Nephron (organoid): Measurements from ENCODE around the gene MPP4.

ENCODE experiments used
- H3K27ac Mint-ChIP-seq, 3 experiments: 2 replicates each; pipeline ENCODE4 v1.8.0; 2020; ENCODE audit warnings: mixed read lengths in 3 of 3, mild to moderate bottlenecking in 2 of 3, moderate library complexity in 1 of 3
- H3K27me3 Mint-ChIP-seq: 2 replicates; pipeline ENCODE4 v1.8.0; 2021; ENCODE audit warnings: low read depth, mild to moderate bottlenecking, moderate library complexity, mixed read lengths
- H3K36me3 Mint-ChIP-seq: 2 replicates; pipeline ENCODE4 v1.8.0; 2020; ENCODE audit warnings: low read depth, mixed read lengths
- H3K4me1 Mint-ChIP-seq: 2 replicates; pipeline ENCODE4 v1.8.0; 2020; ENCODE audit warnings: mixed read lengths
- H3K4me3 Mint-ChIP-seq, 3 experiments: 2 replicates each; pipeline ENCODE4 v1.8.0; 2020; ENCODE audit warnings: mild to moderate bottlenecking in 3 of 3, mixed read lengths in 3 of 3, moderate library complexity in 2 of 3
- H3K9me3 Mint-ChIP-seq: 2 replicates; pipeline ENCODE4 v1.8.0; 2020; ENCODE audit warnings: mixed read lengths
- CTCF ChIP-seq, 3 experiments: fragments of 200-600 bp; sonication (generic); IDR thresholded peaks; one replicate each; pipeline ENCODE4 v1.5.0; 2021; ENCODE audit warnings: antibody characterized with exemption in 3 of 3; ENCODE audit not compliant: unreplicated experiment in 3 of 3

MPP4 gene

GRCh38 chr2:201730651-201731285 is 32.3 kb upstream of the MPP4 start:
- Mint-ChIP-seq H3K27me3 (no peaks in the 10 kb centered on the region), H3K9me3 (peaks cover 4% of the 10 kb centered on the region), H3K4me1 (no peaks in the 10 kb centered on the region), H3K4me3 (no peak overlapping the region), H3K27ac (no peak overlapping the region), H3K36me3 (peaks cover 66% of the 10 kb centered on the region)
- TF ChIP-seq CTCF (IDR thresholded peaks at IDR 0.05; ENCODE audit: unreplicated experiment in 3 of 3): no peak

- H3K4me3 Mint-ChIP-seq: no peak overlapping the region
Measured at GRCh38 chr2:201715459-201715858, 17.0 kb upstream of the MPP4 start.

GRCh38 chr2:201712726-201713125 is 14.3 kb upstream of the MPP4 start:
- Mint-ChIP-seq H3K4me1 (no peaks in the 10 kb centered on the region), H3K9me3 (no peaks in the 10 kb centered on the region), H3K27me3 (no peaks in the 10 kb centered on the region), H3K27ac (no peak overlapping the region), H3K36me3 (peaks cover 71% of the 10 kb centered on the region), H3K4me3 (no peak overlapping the region)
- no peak for TF ChIP-seq CTCF (IDR thresholded peaks at IDR 0.05; ENCODE audit: unreplicated experiment in 3 of 3)

More at GRCh38 chr2:201715459-201715858, 17.0 kb upstream of the MPP4 start:
- Mint-ChIP-seq H3K36me3 (peaks cover 73% of the 10 kb centered on the region), H3K4me1 (no peaks in the 10 kb centered on the region), H3K27ac (peak overlapping the region; percentile 11 to 57 (median 22)), H3K9me3 (peaks cover 9% of the 10 kb centered on the region), H3K27me3 (no peaks in the 10 kb centered on the region)
- no peak for TF ChIP-seq CTCF (IDR thresholded peaks at IDR 0.05; ENCODE audit: unreplicated experiment in 3 of 3)

- H3K9me3 Mint-ChIP-seq: no peaks in the 10 kb centered on the region
- H3K27me3 Mint-ChIP-seq: no peaks in the 10 kb centered on the region
- peaks cover 68% of the 10 kb centered on the region for H3K36me3 Mint-ChIP-seq
- no peak overlapping the region for H3K27ac Mint-ChIP-seq
- no peak overlapping the region for H3K4me3 Mint-ChIP-seq
- no peak for TF ChIP-seq CTCF (IDR thresholded peaks at IDR 0.05; ENCODE audit: unreplicated experiment in 3 of 3)
- H3K4me1 Mint-ChIP-seq: no peaks in the 10 kb centered on the region
Measured at GRCh38 chr2:201709747-201710146, 11.3 kb upstream of the MPP4 start.

- H3K4me3 Mint-ChIP-seq: no peak overlapping the region
Measured at GRCh38 chr2:201709049-201709448, 10.6 kb upstream of the MPP4 start.

More at GRCh38 chr2:201709049-201709448, 10.6 kb upstream of the MPP4 start:
- no peaks in the 10 kb centered on the region for H3K4me1 Mint-ChIP-seq
- no peaks in the 10 kb centered on the region for H3K27me3 Mint-ChIP-seq
- H3K27ac Mint-ChIP-seq: no peak overlapping the region
- H3K36me3 Mint-ChIP-seq: peaks cover 68% of the 10 kb centered on the region
- H3K9me3 Mint-ChIP-seq: no peaks in the 10 kb centered on the region
- no peak for TF ChIP-seq CTCF (IDR thresholded peaks at IDR 0.05; ENCODE audit: unreplicated experiment in 3 of 3)
